ENCODE results near the gene PEX6.

The PEX6 gene

DNA sequence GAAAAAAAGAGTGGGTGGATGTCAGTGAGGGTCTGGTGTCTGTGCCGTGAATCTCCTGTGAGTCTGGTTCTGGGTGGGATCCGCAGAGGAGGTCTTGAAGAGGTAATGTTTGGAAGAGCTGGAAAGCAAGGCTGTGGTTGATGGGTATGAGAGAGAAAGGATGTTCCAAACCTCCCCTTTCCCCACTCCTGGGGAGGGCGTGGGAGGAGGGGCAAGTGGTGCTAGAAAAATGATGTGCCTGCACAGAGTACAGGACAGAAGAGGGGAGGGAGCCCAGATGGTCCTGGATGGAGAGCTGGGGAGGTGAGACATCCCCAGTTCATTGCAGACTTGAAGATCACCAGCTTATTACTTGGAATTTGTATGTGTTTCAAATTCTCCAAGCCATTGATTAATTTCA, 46.6 kb downstream of the PEX6 start:
- DNase-seq = no peak

DNA sequence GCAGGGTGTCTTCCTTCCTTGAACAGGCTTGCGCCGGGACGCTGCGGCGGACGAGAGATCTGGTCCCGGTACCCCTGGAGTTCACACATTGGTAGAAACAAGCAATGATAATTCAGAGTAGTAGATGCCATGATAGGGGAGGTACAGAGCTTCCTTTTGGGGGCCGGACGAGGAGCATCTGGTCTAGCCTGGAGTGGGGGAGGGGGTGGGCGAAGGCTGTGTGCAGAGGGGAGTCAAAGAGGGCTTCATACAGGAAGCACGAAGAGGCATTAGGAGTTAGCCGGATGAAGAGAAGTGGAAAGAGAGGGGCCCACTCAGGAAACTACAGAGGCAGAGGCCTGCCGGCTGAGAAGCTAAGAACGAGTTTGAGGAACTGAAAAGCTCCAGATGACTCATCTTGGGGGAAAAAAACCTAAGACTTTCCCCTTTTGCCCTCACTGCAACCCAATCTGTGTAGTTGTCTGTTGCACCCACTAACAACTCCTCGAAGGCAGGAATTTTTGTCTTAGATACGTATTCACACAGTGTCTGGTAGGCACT, 49.1 kb downstream of the PEX6 start:
- DNase-seq = peak; percentile 64

DNA sequence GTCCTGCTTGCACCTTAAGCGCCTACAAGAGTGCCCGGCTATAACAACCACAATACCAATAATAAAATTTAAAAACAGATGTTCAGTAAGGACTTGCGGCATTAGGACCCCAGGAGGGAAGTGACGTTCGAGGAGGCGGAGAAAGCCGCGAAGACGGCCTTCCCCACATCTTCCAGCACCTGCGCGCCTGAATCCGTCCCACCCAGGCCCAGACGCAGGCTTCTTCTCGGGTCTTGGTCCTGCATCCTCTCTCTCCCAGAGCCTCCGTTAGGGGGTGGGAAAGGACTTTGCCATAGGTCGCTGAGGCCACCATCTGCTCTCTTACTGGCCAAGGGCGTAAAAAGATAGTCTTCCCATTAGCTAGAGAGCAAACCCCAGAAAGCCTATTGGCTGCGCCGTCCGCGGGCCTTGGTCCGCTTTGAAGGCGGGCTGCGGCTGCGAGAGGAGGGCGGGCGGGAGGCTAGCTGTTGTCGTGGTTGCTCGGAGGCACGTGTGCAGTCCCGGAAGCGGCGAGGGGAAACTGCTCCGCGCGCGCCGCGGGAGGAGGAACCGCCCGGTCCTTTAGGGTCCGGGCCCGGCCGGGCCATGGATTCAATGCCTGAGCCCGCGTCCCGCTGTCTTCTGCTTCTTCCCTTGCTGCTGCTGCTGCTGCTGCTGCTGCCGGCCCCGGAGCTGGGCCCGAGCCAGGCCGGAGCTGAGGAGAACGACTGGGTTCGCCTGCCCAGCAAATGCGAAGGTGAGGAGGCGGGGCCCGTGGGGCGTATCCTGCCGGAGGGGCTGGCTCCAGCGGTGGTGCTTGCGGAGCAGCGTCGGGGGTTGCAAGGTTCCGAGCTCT, 49.8 kb downstream of the PEX6 start, which contains the start of gene CNPY3:
CNPY3 (plus strand) TSS at position 495 of the 835 bp plus-strand sequence; CDS start at position 586, 91 bp downstream.
- DNase-seq = peak; percentile 96

DNA sequence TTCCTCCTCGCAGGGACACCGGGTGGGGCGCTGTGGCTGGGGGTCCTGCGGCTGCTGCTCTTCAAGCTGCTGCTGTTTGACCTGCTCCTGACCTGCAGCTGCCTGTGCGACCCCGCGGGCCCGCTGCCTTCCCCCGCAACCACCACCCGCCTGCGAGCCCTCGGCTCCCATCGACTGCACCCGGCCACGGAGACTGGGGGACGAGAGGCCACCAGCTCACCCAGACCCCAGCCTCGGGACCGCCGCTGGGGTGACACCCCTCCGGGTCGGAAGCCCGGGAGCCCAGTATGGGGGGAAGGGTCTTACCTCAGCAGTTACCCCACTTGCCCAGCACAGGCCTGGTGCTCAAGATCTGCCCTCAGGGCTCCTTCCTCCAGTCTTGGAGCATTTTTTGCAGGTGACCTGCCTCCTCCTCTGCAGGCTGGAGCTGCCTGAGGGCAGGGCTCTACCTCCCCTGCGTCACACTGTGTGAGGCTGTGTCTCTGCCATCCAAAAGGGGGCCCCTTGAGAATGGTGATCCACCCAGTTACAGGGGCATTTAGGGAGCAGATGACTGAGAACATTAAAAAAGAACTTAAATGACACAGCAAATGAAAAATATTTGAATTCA, 53.6 kb downstream of the PEX6 start:
- DNase-seq = no peak

- no peak for DNase-seq
These were observed 55.3 kb downstream of the PEX6 start for GRCh38 chr6:42923666-42924065.

- DNase-seq = no peak
These were observed 57.2 kb downstream of the PEX6 start for GRCh38 chr6:42921801-42922200.

DNA sequence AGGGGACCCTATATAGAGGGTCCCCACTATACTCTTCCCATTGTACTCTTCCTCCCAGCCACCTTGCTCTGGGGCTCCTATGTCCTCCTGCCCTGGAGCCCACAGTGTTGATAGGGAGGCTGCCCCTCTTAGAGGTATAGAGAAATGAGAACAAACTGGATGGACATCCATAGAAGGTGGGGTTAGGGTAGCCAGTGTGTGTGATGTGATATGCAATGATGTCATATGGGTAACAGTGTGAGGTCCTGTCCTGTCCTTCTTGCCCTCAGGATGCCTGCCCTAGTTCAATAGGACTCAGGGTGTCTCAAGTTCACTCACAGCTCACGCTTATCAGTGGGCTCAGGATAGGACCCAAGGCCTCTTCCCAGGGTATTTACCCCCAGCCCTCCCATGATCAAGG, 62.7 kb downstream of the PEX6 start:
- DNase-seq = no peak

GRCh38 chr6:42915732-42916131, 63.2 kb downstream of the PEX6 start, which contains the start of gene PTCRA:
TSS of gene PTCRA (plus strand) at chr6:42916053. CDS start at chr6:42916070, 17 bp downstream.
- DNase-seq = no peak

GRCh38 chr6:42914546-42914945, 64.4 kb downstream of the PEX6 start:
- DNase-seq = no peak

Measured in NCI-H345 (cell line).